GM18511 (cell line): ENCODE results near the gene FMNL2.

Experiments used
- ATAC-seq: cut with Tn5 transposase; IDR thresholded peaks from one replicate; pipeline ENCODE4 v1.9.1; 2021; ENCODE audit warnings: mild to moderate bottlenecking, moderate library complexity; ENCODE audit not compliant: unreplicated experiment

The FMNL2 gene

GRCh38 chr2:152444448-152444847 is 109.5 kb downstream of the FMNL2 start:
- ATAC-seq = no peak

GRCh38 chr2:152445375-152445774 is 110.4 kb downstream of the FMNL2 start:
- peak; percentile 15 for ATAC-seq

GRCh38 chr2:152445791-152446201 is 110.8 kb downstream of the FMNL2 start:
- peak; percentile 47 for ATAC-seq

- ATAC-seq = peak; percentile 6
Observed at GRCh38 chr2:152446213-152446612, 111.2 kb downstream of the FMNL2 start.

GRCh38 chr2:152447897-152448296 is 112.9 kb downstream of the FMNL2 start:
- ATAC-seq = no peak

GRCh38 chr2:152448606-152449005 is 113.6 kb downstream of the FMNL2 start:
- no peak for ATAC-seq

GRCh38 chr2:152449578-152449977 is 114.6 kb downstream of the FMNL2 start:
- ATAC-seq = no peak

GRCh38 chr2:152450176-152450575 is 115.2 kb downstream of the FMNL2 start:
- ATAC-seq = no peak

- ATAC-seq = no peak
Observed at GRCh38 chr2:152452256-152452973, 117.4 kb downstream of the FMNL2 start.

- ATAC-seq = no peak
Observed at GRCh38 chr2:152453129-152453911, 118.3 kb downstream of the FMNL2 start.

GRCh38 chr2:152454371-152454770 is 119.4 kb downstream of the FMNL2 start:
- ATAC-seq = no peak

GRCh38 chr2:152454960-152455359 is 120.0 kb downstream of the FMNL2 start:
- ATAC-seq = no peak

GRCh38 chr2:152455738-152456137 is 120.8 kb downstream of the FMNL2 start:
- ATAC-seq = no peak

- no peak for ATAC-seq
Observed at GRCh38 chr2:152456262-152456661, 121.3 kb downstream of the FMNL2 start.

GRCh38 chr2:152458441-152458940 is 123.5 kb downstream of the FMNL2 start:
- no peak for ATAC-seq

GRCh38 chr2:152459091-152459490 is 124.1 kb downstream of the FMNL2 start:
- ATAC-seq = no peak

- ATAC-seq = no peak
Observed at GRCh38 chr2:152460567-152460966, 125.6 kb downstream of the FMNL2 start.

- no peak for ATAC-seq
Observed at GRCh38 chr2:152462120-152462519, 127.1 kb downstream of the FMNL2 start.

GRCh38 chr2:152462779-152463178 is 127.8 kb downstream of the FMNL2 start:
- no peak for ATAC-seq

- ATAC-seq = no peak
Observed at GRCh38 chr2:152464851-152465470, 130.0 kb downstream of the FMNL2 start.

GRCh38 chr2:152465541-152465940 is 130.6 kb downstream of the FMNL2 start:
- ATAC-seq = no peak

GRCh38 chr2:152466041-152466440 is 131.1 kb downstream of the FMNL2 start:
- ATAC-seq = no peak
